Stimulated activated memory B cell treated with anti-CD40 and anti-IgM and Interleukin-4, amounts not matched to agents 10 μg/mL and 1 μg/mL and 100 μg/mL, for 72 hours (primary cell): ENCODE results near the gene WSCD2.

Experiments used
- ATAC-seq: fragments of 150-1000 bp; cut with Tn5 transposase; 2 replicates; pipeline ENCODE4 v1.10.0; 2021
- H3K27ac Mint-ChIP-seq: one replicate; pipeline ENCODE4 v1.8.0; 2022; ENCODE audit warnings: mild to moderate bottlenecking, mixed read lengths
- H3K27me3 Mint-ChIP-seq: one replicate; pipeline ENCODE4 v1.8.0; 2022; ENCODE audit warnings: mixed read lengths
- H3K36me3 Mint-ChIP-seq: one replicate; pipeline ENCODE4 v1.8.0; 2022; ENCODE audit warnings: mixed read lengths
- H3K4me1 Mint-ChIP-seq: one replicate; pipeline ENCODE4 v1.8.0; 2022; ENCODE audit warnings: mixed read lengths
- H3K4me3 Mint-ChIP-seq: one replicate; pipeline ENCODE4 v1.8.0; 2022; ENCODE audit warnings: mild to moderate bottlenecking, moderate library complexity, mixed read lengths
- H3K9me3 Mint-ChIP-seq: one replicate; pipeline ENCODE4 v1.8.0; 2022; ENCODE audit warnings: mixed read lengths

WSCD2 gene

GRCh38 chr12:108253540-108253939, 124.5 kb downstream of the WSCD2 start:
- Mint-ChIP-seq H3K9me3 (no peaks in the 10 kb centered on the region), H3K36me3 (peaks cover 6% of the 10 kb centered on the region), H3K27me3 (peaks cover 67% of the 10 kb centered on the region), H3K27ac (no peak overlapping the region), H3K4me1 (peaks cover 7% of the 10 kb centered on the region), H3K4me3 (no peak overlapping the region)
- ATAC-seq, result no peak

DNA sequence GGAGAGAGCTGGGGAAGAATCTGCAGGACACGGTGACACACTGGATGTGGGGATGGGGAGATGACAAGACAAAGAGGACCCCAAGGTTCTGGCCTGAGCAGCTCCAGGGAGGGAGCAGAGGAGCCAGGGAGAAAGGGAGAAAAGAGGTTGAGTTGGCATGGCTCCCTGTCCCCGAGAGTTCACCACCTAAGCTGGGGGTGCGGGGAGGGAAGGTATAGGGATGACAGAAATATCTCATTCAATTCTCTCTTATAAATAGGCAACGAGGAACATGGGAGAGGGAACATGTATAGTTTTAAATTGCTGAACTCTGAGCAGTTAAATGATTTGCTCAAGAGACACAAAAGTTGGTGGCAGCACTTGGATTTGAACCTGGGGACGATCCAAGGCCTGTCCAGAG, 124.9 kb downstream of the WSCD2 start:
- H3K9me3 Mint-ChIP-seq, result no peaks in the 10 kb centered on the region

DNA sequence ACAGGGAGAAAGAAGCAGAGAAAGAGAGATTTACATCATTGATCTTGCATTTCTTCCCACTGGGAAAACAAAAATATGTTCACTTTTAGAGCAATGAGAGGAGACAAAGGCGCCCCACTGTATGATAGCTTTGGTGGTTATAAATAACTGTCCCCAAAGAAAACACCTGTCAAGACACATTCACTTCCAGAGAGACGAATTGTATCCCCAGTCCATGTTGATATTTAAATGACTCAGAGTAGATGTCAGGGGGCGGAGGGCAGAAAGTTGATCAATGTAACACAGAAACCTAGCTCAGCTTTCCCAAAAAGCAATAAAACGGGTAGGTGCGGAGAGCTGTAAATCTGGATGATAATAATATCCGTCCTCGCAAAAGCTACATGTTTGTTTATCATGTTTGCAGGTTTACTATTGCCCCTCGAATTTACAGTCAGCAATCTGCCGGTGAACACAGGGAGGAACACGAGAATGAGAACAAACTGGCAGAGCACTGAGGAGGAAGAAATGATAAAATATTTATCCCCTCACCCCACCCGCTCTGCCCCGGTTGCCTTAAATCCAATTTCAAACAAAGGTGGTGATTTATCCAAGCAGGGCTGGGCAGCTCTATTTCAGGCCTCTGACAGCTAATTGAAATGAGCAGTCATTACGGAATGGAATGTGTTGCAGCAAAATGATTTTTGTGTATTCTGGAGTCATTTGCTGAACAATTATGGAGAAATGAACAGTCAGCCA, 125.6 kb downstream of the WSCD2 start:
- ATAC-seq, result no peak
- peaks cover 56% of the 10 kb centered on the region for H3K27me3 Mint-ChIP-seq
- no peaks in the 10 kb centered on the region for H3K36me3 Mint-ChIP-seq
- H3K9me3 Mint-ChIP-seq, result no peaks in the 10 kb centered on the region
- peaks cover 7% of the 10 kb centered on the region for H3K4me1 Mint-ChIP-seq
- H3K27ac Mint-ChIP-seq, result no peak overlapping the region
- H3K4me3 Mint-ChIP-seq, result no peak overlapping the region

More for the DNA sequence above, 124.9 kb downstream of the WSCD2 start:
- Mint-ChIP-seq H3K27ac (no peak overlapping the region), H3K4me1 (peaks cover 7% of the 10 kb centered on the region), H3K4me3 (no peak overlapping the region), H3K36me3 (peaks cover 4% of the 10 kb centered on the region), H3K27me3 (peaks cover 62% of the 10 kb centered on the region)
- ATAC-seq, result no peak

DNA sequence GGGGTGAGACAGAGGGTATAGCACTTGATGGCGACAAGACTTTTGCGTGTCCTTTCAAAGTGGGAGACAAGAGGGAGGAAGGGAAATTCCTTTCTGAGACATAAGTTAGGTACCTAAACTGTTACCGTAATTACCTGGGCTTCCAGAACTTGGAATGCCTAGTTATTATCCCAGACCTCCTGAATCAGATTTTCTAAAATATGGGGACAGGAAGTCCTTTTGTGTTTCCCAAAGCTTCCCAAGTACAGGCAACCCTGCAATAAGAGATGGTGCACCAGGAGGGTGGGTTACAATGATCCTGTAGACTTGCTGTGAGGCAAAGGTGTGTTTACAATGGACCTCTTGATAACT, 126.1 kb downstream of the WSCD2 start:
- H3K27me3 Mint-ChIP-seq, result peaks cover 50% of the 10 kb centered on the region
- no peak overlapping the region for H3K4me3 Mint-ChIP-seq
- ATAC-seq, result no peak

DNA sequence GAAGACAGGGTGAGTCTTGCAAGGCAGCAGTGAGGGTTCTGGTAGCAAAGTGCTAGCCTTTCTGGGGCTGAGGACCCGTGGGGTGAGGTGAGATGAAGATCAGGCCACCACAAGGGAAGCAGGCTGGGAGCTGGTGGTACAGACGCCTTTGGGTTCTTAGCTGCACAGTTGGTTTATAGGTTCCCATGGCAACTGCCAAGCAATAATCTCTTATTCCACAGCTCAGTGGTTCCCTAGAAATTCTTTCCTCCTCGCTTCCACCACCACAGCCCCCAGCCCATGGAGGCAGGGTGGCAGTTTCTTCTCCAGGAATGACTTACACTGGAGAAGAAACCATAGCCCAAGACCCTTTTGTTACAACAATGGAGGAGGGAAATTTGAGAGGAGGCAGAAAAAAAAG, 127.9 kb downstream of the WSCD2 start:
- Mint-ChIP-seq H3K9me3 (peaks cover 8% of the 10 kb centered on the region), H3K27ac (no peak overlapping the region), H3K36me3 (no peaks in the 10 kb centered on the region), H3K27me3 (peaks cover 33% of the 10 kb centered on the region), H3K4me3 (no peak overlapping the region), H3K4me1 (peaks cover 7% of the 10 kb centered on the region)
- ATAC-seq, result no peak

More for the DNA sequence above, 126.1 kb downstream of the WSCD2 start:
- no peak overlapping the region for H3K27ac Mint-ChIP-seq
- H3K36me3 Mint-ChIP-seq, result no peaks in the 10 kb centered on the region
- H3K4me1 Mint-ChIP-seq, result peaks cover 7% of the 10 kb centered on the region
- H3K9me3 Mint-ChIP-seq, result no peaks in the 10 kb centered on the region

DNA sequence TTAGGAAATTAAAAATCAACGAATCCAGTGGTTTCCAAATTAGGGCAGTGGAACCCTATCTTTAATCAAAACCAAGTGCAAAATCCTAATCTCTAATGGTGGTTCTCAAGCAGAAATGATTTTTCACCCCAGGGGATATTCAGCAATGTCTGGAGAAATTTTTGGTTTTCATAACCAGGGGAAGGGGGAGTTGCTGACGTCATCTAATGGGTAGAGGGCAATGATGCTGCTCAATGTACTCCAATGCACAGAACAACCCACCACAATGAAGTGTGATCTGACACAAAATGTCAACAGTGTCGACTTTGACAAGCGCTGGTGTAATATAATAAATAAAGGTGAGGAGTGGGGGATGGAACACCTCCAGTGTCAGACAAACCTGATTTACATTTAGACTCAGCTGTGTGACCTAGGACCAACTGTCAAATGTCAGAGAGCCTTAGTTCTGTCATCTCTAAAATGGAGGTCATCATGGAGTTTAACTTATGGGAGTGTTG, 128.6 kb downstream of the WSCD2 start:
- ATAC-seq, result no peak
- no peak overlapping the region for H3K4me3 Mint-ChIP-seq
- H3K27me3 Mint-ChIP-seq, result peaks cover 36% of the 10 kb centered on the region
- peaks cover 8% of the 10 kb centered on the region for H3K9me3 Mint-ChIP-seq
- no peak overlapping the region for H3K27ac Mint-ChIP-seq
- H3K4me1 Mint-ChIP-seq, result peaks cover 7% of the 10 kb centered on the region
- no peaks in the 10 kb centered on the region for H3K36me3 Mint-ChIP-seq

DNA sequence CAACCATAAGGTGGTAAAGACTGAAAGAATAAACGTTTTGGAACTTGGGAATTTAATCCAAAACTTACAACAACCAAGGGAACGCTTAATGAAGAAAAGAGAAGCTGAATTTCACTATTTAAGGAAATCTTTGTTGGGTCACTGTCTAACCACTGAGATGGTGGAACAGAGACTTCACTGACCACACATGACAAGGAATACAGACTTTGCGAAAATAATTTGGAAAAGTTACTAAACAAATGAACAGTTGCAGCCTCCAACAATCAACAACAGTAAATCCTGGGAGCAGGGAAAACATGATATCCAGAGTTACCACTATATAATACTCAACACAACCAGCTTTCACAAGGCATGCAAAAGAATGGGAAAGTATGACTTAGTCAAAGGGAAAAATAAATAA, 131.0 kb downstream of the WSCD2 start:
- Mint-ChIP-seq H3K36me3 (no peaks in the 10 kb centered on the region), H3K27me3 (peaks cover 39% of the 10 kb centered on the region), H3K9me3 (peaks cover 12% of the 10 kb centered on the region), H3K27ac (no peak overlapping the region), H3K4me3 (no peak overlapping the region), H3K4me1 (no peaks in the 10 kb centered on the region)
- no peak for ATAC-seq

DNA sequence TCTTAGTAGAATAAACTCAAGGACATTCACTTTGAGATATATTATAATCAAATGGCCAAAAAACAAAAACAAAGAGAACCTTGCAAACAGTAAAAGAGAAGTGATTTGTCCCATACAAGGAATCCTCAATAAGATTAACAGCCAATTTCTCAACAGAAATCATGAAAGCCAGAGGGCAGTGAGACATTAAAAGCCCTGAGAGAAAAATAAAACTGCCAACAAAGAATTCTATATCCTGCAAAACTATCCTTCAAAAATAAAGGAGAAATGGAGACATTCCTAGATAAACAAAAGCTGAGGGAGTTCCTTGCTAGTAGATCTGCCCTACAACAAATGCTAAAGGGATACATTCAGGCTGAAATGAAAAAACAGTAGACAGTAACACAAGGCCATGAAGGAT, 131.9 kb downstream of the WSCD2 start:
- peaks cover 46% of the 10 kb centered on the region for H3K27me3 Mint-ChIP-seq
- no peaks in the 10 kb centered on the region for H3K4me1 Mint-ChIP-seq
- peaks cover 12% of the 10 kb centered on the region for H3K9me3 Mint-ChIP-seq
- H3K36me3 Mint-ChIP-seq, result no peaks in the 10 kb centered on the region
- no peak overlapping the region for H3K27ac Mint-ChIP-seq
- no peak for ATAC-seq
- no peak overlapping the region for H3K4me3 Mint-ChIP-seq

DNA sequence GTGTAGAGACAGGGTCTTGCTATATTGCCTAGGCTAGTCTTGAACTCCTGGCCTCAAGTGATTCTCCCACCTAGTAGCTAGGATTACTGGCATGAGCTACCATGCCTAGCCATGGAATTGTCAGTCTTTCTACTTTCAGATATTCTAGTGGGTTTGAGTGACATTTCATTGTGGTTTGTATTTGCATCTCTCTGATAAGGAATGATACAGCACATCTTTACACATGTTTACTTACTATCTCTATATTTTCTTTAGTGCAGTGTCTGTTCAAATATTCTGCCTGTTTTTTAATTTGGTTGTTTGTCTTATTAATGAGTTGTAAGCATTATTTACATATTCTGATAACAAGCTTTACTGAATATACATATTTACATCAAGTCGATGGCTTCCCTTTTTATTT, 136.4 kb downstream of the WSCD2 start:
- Mint-ChIP-seq H3K27me3 (peaks cover 37% of the 10 kb centered on the region), H3K36me3 (no peaks in the 10 kb centered on the region), H3K4me3 (no peak overlapping the region), H3K9me3 (peaks cover 11% of the 10 kb centered on the region), H3K4me1 (no peaks in the 10 kb centered on the region), H3K27ac (no peak overlapping the region)
- no peak for ATAC-seq

GRCh38 chr12:108266131-108266530, 137.0 kb downstream of the WSCD2 start:
- no peak for ATAC-seq
- Mint-ChIP-seq H3K27me3 (peaks cover 37% of the 10 kb centered on the region), H3K9me3 (peaks cover 5% of the 10 kb centered on the region), H3K4me3 (no peak overlapping the region), H3K36me3 (no peaks in the 10 kb centered on the region), H3K4me1 (no peaks in the 10 kb centered on the region), H3K27ac (no peak overlapping the region)

- no peak overlapping the region for H3K4me3 Mint-ChIP-seq
- H3K9me3 Mint-ChIP-seq, result peaks cover 5% of the 10 kb centered on the region
- H3K27me3 Mint-ChIP-seq, result peaks cover 34% of the 10 kb centered on the region
- no peak overlapping the region for H3K27ac Mint-ChIP-seq
- H3K4me1 Mint-ChIP-seq, result no peaks in the 10 kb centered on the region
- H3K36me3 Mint-ChIP-seq, result no peaks in the 10 kb centered on the region
- no peak for ATAC-seq
Measured at GRCh38 chr12:108267450-108267849, 138.4 kb downstream of the WSCD2 start.

- Mint-ChIP-seq H3K9me3 (peaks cover 1% of the 10 kb centered on the region), H3K4me3 (no peak overlapping the region), H3K27ac (no peak overlapping the region), H3K27me3 (peaks cover 25% of the 10 kb centered on the region), H3K36me3 (no peaks in the 10 kb centered on the region), H3K4me1 (no peaks in the 10 kb centered on the region)
- ATAC-seq, result no peak
Measured at GRCh38 chr12:108268397-108268796, 139.3 kb downstream of the WSCD2 start.

- no peak overlapping the region for H3K27ac Mint-ChIP-seq
- H3K36me3 Mint-ChIP-seq, result no peaks in the 10 kb centered on the region
- no peaks in the 10 kb centered on the region for H3K9me3 Mint-ChIP-seq
- no peak for ATAC-seq
- H3K4me1 Mint-ChIP-seq, result no peaks in the 10 kb centered on the region
- no peak overlapping the region for H3K4me3 Mint-ChIP-seq
- peaks cover 20% of the 10 kb centered on the region for H3K27me3 Mint-ChIP-seq
Measured at GRCh38 chr12:108269224-108269623, 140.1 kb downstream of the WSCD2 start.

- H3K4me3 Mint-ChIP-seq, result no peak overlapping the region
- no peak for ATAC-seq
- H3K36me3 Mint-ChIP-seq, result no peaks in the 10 kb centered on the region
- no peak overlapping the region for H3K27ac Mint-ChIP-seq
- peaks cover 11% of the 10 kb centered on the region for H3K27me3 Mint-ChIP-seq
- H3K9me3 Mint-ChIP-seq, result no peaks in the 10 kb centered on the region
- no peaks in the 10 kb centered on the region for H3K4me1 Mint-ChIP-seq
Measured at GRCh38 chr12:108270035-108270848, 141.2 kb downstream of the WSCD2 start.

- H3K27ac Mint-ChIP-seq, result no peak overlapping the region
- H3K4me1 Mint-ChIP-seq, result no peaks in the 10 kb centered on the region
- H3K4me3 Mint-ChIP-seq, result no peak overlapping the region
- no peaks in the 10 kb centered on the region for H3K9me3 Mint-ChIP-seq
- ATAC-seq, result no peak
- no peaks in the 10 kb centered on the region for H3K36me3 Mint-ChIP-seq
- H3K27me3 Mint-ChIP-seq, result peaks cover 6% of the 10 kb centered on the region
Measured at GRCh38 chr12:108270849-108271143, 141.7 kb downstream of the WSCD2 start.
